Fibroblast of villous mesenchyme (primary cell): ENCODE data around the gene OR52B2. TPM values are rescaled to one million over a fixed set of nuclear protein-coding genes. Genes with fewer than 3 reads are reported as not detected.
A peak's percentile ranks its signal among the peaks of the same experiment; 100 is the strongest.
"Not testable (repeated sequence)": the region's sequence is repeated elsewhere in the genome, so short reads cannot be mapped to it uniquely, and the experiment has no call there.

Source experiments
- DNase-seq: peaks from one replicate; pipeline ENCODE4 v3.0.0-alpha.2; 2010; ENCODE audit warnings: low read depth
- H3K4me3 ChIP-seq: 2 replicates; pipeline ENCODE4 v1.5.1; 2011; ENCODE audit warnings: low read depth, mild to moderate bottlenecking, low read length
- total RNA-seq: library from RNA; depleted of rRNA; stranded (reverse); fragments of >200 nt; gene quantifications from 2 replicates; pipeline ENCODE4 v1.2.3, GENCODE V29; 2012
- TF ChIP-seq, protein P1 (sequence below): IDR thresholded peaks from 2 replicates; pipeline ENCODE4 v1.5.1; 2012; ENCODE audit warnings: low read depth, mild to moderate bottlenecking, low read length; ENCODE audit not compliant: insufficient read depth

Gene OR52B2
- total RNA-seq, 1 donor: not detected

DNA sequence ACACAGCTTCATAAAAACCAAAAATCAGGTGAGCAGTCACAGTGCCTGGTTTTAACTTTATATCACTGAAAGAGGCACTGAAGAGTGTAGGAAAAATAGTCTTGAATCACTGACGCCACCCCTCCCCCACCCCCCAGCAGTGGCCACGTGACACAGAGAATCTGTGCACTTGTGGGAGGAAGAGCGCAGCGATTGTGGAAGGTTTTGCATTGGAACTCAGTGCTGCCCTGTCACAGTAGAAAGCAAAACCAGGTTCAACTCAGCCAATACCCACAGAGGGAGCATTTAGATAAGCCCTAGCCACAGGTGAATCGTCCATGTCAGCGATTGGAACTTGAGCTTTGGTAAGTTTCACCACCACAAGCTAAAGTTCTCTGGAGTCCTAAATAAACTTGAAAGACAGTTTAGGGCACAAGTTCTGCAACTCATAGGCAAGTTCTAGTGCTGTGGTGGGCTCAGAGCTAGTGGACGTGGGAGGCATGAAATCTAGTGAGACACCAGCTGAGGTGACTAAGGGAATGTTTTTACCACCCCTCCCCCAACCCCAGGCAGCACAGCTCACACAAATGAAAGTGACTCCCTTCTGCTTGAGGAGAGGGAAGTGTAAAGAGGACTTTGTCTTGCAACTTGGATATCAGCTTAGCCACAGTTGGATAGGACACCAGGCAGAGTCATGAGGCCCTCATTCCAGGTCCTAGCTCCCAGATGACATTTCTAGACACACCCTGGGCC, 13.3 kb downstream of the OR52B2 start:
- no peak for DNase-seq
- TF ChIP-seq, protein P1, sequence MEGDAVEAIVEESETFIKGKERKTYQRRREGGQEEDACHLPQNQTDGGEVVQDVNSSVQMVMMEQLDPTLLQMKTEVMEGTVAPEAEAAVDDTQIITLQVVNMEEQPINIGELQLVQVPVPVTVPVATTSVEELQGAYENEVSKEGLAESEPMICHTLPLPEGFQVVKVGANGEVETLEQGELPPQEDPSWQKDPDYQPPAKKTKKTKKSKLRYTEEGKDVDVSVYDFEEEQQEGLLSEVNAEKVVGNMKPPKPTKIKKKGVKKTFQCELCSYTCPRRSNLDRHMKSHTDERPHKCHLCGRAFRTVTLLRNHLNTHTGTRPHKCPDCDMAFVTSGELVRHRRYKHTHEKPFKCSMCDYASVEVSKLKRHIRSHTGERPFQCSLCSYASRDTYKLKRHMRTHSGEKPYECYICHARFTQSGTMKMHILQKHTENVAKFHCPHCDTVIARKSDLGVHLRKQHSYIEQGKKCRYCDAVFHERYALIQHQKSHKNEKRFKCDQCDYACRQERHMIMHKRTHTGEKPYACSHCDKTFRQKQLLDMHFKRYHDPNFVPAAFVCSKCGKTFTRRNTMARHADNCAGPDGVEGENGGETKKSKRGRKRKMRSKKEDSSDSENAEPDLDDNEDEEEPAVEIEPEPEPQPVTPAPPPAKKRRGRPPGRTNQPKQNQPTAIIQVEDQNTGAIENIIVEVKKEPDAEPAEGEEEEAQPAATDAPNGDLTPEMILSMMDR: no peak
- no peak overlapping the region for H3K4me3 ChIP-seq

DNA sequence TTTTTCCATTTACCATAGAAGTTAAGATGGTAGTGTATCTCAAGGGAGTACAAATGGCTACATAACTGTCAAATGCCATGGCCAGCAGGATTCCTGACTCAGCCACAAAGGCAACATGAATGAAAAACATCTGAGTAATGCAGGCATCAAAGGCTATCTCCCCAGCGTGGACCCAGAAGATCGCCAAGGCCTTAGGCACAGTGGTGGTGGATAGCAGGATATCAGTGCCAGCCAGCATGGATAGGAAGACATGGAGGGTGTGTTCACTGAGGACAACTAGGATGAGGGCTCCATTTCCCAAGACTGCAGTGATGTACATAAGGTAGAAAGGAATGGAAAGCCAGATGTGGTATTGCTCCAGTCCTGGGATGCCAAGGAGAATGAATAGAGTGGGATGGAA, 18.0 kb downstream of the OR52B2 start:
- no peak for DNase-seq
- TF ChIP-seq, protein P1: no peak

DNA sequence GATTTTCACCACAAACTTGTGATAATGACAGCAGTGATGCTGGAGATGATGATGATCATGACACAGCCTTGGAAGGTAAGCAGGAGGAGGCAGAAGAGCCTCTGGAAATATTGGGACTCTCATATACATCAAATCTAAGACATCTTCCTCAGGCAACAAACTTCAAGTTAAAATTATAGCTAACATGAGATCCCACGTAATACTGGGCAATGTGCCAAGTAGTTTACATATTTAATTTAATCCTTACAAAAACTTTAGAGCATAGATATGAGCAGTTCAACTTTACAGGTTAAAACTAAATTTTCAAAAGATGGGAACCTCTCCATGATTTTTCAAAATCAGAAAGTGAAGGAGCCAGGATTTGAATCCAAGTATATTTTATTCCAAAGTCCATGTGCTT, 19.0 kb downstream of the OR52B2 start:
- H3K4me3 ChIP-seq: no peak overlapping the region
- DNase-seq: no peak
- TF ChIP-seq, protein P1: no peak

More for the DNA sequence above, 18.0 kb downstream of the OR52B2 start:
- H3K4me3 ChIP-seq: no peak overlapping the region

DNA sequence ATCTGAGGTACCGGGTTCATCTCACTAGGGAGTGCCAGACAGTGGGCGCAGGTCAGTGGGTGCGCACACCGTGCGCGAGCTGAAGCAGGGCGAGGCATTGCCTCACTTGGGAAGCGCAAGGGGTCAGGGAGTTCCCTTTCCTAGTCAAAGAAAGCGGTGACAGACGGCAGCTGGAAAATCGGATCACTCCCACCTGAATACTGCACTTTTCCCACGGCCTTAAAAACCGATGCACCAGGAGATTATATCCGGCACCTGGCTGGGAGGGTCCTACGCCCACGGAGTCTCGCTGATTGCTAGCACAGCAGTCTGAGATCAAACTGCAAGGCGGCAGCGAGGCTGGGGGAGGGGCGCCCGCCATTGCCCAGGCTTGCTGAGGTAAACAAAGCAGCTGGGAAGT, 26.4 kb downstream of the OR52B2 start:
- not testable (repeated sequence) for DNase-seq
- H3K4me3 ChIP-seq: peak overlapping the region; percentile 40

DNA sequence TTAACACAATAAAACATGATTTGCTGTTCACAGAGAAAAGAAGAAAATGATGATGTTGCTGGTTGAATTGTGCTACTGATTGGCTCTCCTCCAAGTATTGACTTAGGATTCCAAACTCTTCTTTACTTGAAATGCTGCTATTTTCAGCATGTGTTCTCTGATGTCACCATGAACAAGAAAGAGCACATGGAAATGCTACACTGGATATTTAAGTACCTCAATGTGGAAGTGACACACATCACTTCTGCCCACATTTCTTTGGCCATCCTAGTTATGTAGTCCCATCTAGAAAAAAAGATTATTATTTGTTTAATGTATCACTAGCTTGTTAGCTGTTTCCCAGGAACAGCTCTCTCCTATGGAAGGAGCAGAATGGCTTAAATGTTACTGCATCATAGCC, 27.2 kb downstream of the OR52B2 start:
- no peak for DNase-seq
- H3K4me3 ChIP-seq: no peak overlapping the region
- TF ChIP-seq, protein P1: no peak

DNA sequence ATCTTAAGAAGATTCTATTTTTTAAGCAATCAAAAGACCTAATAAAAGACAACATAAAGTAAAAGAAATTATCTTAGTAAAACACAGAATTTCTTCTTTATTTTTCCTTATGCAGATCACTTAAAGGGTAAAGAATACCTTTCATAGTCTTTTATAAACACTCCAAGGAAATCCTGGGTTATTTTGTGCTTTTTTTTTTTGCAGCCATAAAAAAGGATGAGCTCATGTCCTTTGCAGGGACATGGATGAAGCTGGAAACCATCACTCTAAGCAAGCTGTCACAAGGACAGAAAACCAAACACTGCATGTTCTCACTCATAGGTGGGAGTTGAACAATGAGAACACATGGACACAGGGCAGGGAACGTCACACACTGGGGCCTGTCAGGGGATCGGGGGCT, 34.2 kb downstream of the OR52B2 start:
- not testable (repeated sequence) for DNase-seq, H3K4me3 ChIP-seq

DNA sequence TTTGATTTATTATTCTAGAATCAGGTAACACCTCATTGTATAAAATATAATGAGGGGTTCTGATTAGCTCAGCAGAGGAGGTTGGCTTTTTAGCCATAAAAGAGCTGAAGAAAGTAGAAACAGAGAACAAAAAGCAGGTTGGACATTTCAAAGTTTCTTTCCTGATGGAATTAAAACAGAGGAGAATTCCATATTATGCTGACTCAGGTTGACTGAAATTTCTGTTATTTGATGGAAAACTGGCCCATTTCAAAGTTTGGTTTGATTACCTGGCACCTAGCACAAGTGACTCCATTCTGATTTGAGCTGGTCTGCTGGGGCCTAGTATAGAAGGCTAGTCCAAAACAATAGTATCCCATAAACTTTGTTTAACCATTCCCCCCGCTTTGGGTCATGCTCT, 37.7 kb downstream of the OR52B2 start:
- TF ChIP-seq, protein P1: no peak
- DNase-seq: no peak
- no peak overlapping the region for H3K4me3 ChIP-seq

DNA sequence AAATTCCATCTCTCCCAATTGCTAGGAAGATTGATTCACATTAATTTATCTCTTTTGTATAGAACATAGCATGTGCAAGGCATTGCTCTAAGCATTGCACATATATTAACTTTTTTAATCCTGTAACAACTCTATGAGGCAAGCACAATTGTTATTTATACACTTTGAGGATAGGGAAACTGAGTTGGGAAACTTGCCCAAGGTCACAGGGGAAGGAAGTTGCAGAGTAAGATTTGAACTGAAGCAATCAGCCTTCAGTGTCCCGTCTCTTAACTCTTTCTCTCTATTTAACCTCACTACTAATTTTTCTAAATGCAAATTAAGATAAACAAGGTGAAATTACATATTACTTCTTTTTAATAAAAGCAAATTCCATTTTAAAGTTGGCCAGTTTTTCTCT, 40.5 kb downstream of the OR52B2 start:
- no peak for DNase-seq
- TF ChIP-seq, protein P1: no peak
- H3K4me3 ChIP-seq: no peak overlapping the region
